Activated gamma-delta T cell (primary cell): ENCODE results near the gene PYURF.
"Not testable (repeated sequence)": the region's sequence is repeated elsewhere in the genome, so short reads cannot be mapped to it uniquely, and the experiment has no call there.

Experiments
- DNase-seq: peaks from one replicate; lab custom pipeline; 2025; lab: John Stamatoyannopoulos, UW
- total RNA-seq, 2 donors: gene quantifications; one replicate each; lab custom pipeline; 2026; lab: John Stamatoyannopoulos, UW

PYURF gene
- 0 reads per million in 2 donors for total RNA-seq

- peak; percentile 63 for DNase-seq
These were observed at the start of gene PYURF for GRCh38 chr4:88523325-88524129. Gene PYURF (minus strand): TSS chr4:88523776. CDS start chr4:88523700, 76 bp downstream.

GRCh38 chr4:88570001-88570400, 46.4 kb upstream of the PYURF start:
- no peak for DNase-seq

GRCh38 chr4:88567591-88567990, 44.0 kb upstream of the PYURF start:
- DNase-seq = no peak

- DNase-seq = no peak
These were observed 26.2 kb upstream of the PYURF start for GRCh38 chr4:88549815-88550214.

- DNase-seq = not testable (repeated sequence)
These were observed 15.9 kb upstream of the PYURF start for GRCh38 chr4:88539322-88540068.

- DNase-seq = no peak
These were observed 14.1 kb upstream of the PYURF start for GRCh38 chr4:88537709-88538108.

- no peak for DNase-seq
These were observed 11.6 kb upstream of the PYURF start for GRCh38 chr4:88535090-88535755.

- no peak for DNase-seq
These were observed 10.6 kb upstream of the PYURF start for GRCh38 chr4:88533937-88534750.

GRCh38 chr4:88533088-88533790, 9.7 kb upstream of the PYURF start:
- DNase-seq = no peak

- no peak for DNase-seq
These were observed 8.0 kb upstream of the PYURF start for GRCh38 chr4:88531549-88531948.

- DNase-seq = no peak
These were observed 5.3 kb upstream of the PYURF start for GRCh38 chr4:88528861-88529260.

GRCh38 chr4:88527787-88528186, 4.2 kb upstream of the PYURF start:
- DNase-seq = no peak

- no peak for DNase-seq
These were observed 2.7 kb upstream of the PYURF start for GRCh38 chr4:88526221-88526815.

GRCh38 chr4:88524171-88524570, 595 bp upstream of the PYURF start:
- DNase-seq = no peak

GRCh38 chr4:88522702-88523324, 763 bp downstream of the PYURF start:
- DNase-seq = no peak

GRCh38 chr4:88518911-88519310, 4.7 kb downstream of the PYURF start:
- DNase-seq = no peak

GRCh38 chr4:88517825-88518224, 5.8 kb downstream of the PYURF start:
- DNase-seq = no peak

- no peak for DNase-seq
These were observed 6.8 kb downstream of the PYURF start for GRCh38 chr4:88516746-88517145.

- no peak for DNase-seq
These were observed 8.7 kb downstream of the PYURF start for GRCh38 chr4:88514557-88515511.
